ENCODE measurements around the gene UBE2G1. TPM values are rescaled to one million over a fixed set of nuclear protein-coding genes. Genes with fewer than 3 reads are reported as not detected.

The UBE2G1 gene
- total RNA-seq, 1 experiment from 2014 or later, result 80.6 TPM

DNA sequence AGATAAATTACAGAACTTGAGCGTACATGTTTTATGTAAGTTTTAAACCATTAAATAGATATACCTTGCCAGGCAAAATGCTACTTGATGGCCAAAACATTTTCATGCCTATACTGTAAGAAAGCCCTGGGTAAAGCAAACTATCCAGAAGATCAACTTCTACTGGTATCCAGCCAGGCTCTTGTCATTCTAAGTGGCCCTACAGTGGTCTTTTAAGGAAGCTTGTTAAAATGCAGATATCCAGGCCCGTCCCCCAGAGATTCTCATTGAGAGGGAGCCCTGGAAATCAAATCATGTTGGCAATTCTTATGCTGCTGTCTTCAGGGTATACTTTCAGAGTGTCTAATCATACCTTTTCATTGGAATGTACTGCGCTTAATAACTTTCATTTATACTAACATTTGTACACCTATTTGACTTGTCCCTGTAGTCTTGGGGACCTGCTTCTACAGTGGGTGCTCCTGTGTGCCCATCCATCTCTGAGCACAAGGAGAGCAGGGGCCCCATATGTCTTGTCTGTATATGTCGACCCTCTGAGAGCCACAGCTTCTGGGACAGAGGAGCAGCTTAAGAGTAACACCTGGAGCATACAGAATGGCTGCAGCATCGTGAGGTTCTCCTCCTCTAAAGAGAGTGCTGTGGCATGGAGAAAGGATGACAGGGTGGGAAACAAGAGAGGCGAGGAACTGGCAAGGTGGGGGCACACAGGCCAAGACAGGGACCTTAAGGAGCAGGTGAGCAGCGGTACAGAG, 59.1 kb downstream of the UBE2G1 start:
- Histone ChIP-seq H3K79me2 (ENCODE audit: insufficient read depth, low read length) (peaks cover 80% of the 10 kb centered on the region), H3K27me3 (ENCODE audit: insufficient read depth, low read length) (no peaks in the 10 kb centered on the region), H3K4me3 (replicated peaks in 1 of 2; ENCODE audit: low read depth in 1 of 2, low read length in 2 of 2) (no peak overlapping the region), H4K20me1 (ENCODE audit: insufficient read depth) (peaks cover 29% of the 10 kb centered on the region; the same call in 1 of the 2 replicates), H3K9me2 (ENCODE audit: insufficient read depth) (no peaks in the 10 kb centered on the region), H3K36me3 (ENCODE audit: control insufficient read depth in 1 of 2, insufficient read depth in 2 of 2, low read length in 2 of 2) (peaks cover 2 to 10% of the 10 kb centered on the region in 2 experiments; a peak in 1 of 4 replicates), H3K9ac (ENCODE audit: low read length) (no peak overlapping the region), H3K9me3 (ENCODE audit: control insufficient read depth in 1 of 2, insufficient read depth in 1 of 2, low read depth in 1 of 2, low read length in 2 of 2) (no peaks in the 10 kb centered on the region), H3K4me2 (ENCODE audit: low read length) (no peak overlapping the region), H2AFZ (ENCODE audit: low read depth, low read length, poor library complexity, severe bottlenecking) (no peak overlapping the region), H3K4me1 (ENCODE audit: control insufficient read depth in 1 of 2, insufficient read depth in 2 of 2, low read length in 2 of 2) (no peaks in the 10 kb centered on the region), H3K27ac (ENCODE audit: low read depth, low read length) (no peak overlapping the region)
- BruUV-seq (replicated peaks), result no TSS peak
- no peak for ATAC-seq
- RAD21 ChIA-PET (ENCODE audit: low non-redundant PET in 1 of 2, low total read pairs in 2 of 2, uncharacterized antibody in 2 of 2, unreplicated experiment in 2 of 2), result no interaction called here
- DNase-seq (ENCODE audit: low read depth, low spot score), result no peak
- intact Hi-C loops (cut with micrococcal nuclease), result no loop called here
- TF ChIP-seq ZFX (IDR thresholded peaks at IDR 0.05), result no peak
- TF ChIP-seq, protein P1, sequence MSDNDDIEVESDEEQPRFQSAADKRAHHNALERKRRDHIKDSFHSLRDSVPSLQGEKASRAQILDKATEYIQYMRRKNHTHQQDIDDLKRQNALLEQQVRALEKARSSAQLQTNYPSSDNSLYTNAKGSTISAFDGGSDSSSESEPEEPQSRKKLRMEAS (IDR thresholded peaks at IDR 0.05), result no peak
- no peak for TF ChIP-seq EZH2 (IDR thresholded peaks at IDR 0.05)
- TF ChIP-seq JUND (IDR thresholded peaks at IDR 0.05), result no peak
- TF ChIP-seq CBX3 (IDR thresholded peaks at IDR 0.05; ENCODE audit: low read depth), result no peak
- TF ChIP-seq, protein P2, sequence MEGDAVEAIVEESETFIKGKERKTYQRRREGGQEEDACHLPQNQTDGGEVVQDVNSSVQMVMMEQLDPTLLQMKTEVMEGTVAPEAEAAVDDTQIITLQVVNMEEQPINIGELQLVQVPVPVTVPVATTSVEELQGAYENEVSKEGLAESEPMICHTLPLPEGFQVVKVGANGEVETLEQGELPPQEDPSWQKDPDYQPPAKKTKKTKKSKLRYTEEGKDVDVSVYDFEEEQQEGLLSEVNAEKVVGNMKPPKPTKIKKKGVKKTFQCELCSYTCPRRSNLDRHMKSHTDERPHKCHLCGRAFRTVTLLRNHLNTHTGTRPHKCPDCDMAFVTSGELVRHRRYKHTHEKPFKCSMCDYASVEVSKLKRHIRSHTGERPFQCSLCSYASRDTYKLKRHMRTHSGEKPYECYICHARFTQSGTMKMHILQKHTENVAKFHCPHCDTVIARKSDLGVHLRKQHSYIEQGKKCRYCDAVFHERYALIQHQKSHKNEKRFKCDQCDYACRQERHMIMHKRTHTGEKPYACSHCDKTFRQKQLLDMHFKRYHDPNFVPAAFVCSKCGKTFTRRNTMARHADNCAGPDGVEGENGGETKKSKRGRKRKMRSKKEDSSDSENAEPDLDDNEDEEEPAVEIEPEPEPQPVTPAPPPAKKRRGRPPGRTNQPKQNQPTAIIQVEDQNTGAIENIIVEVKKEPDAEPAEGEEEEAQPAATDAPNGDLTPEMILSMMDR (IDR thresholded peaks at IDR 0.05 in 2 of 3, conservative IDR thresholded peaks at IDR 0.05 in 1 of 3; ENCODE audit: borderline replicate concordance in 1 of 3, insufficient read depth in 1 of 3, low read depth in 2 of 3, low read length in 2 of 3), result no peak
- no peak for TF ChIP-seq SP1 (IDR thresholded peaks at IDR 0.05; ENCODE audit: low read depth)
- TF ChIP-seq POLR2AphosphoS5 (IDR thresholded peaks at IDR 0.05; ENCODE audit: low read depth, low read length), result no peak
- TF ChIP-seq, protein P3, sequence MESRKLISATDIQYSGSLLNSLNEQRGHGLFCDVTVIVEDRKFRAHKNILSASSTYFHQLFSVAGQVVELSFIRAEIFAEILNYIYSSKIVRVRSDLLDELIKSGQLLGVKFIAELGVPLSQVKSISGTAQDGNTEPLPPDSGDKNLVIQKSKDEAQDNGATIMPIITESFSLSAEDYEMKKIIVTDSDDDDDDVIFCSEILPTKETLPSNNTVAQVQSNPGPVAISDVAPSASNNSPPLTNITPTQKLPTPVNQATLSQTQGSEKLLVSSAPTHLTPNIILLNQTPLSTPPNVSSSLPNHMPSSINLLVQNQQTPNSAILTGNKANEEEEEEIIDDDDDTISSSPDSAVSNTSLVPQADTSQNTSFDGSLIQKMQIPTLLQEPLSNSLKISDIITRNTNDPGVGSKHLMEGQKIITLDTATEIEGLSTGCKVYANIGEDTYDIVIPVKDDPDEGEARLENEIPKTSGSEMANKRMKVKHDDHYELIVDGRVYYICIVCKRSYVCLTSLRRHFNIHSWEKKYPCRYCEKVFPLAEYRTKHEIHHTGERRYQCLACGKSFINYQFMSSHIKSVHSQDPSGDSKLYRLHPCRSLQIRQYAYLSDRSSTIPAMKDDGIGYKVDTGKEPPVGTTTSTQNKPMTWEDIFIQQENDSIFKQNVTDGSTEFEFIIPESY (IDR thresholded peaks at IDR 0.05; ENCODE audit: extremely low read depth, insufficient replicate concordance, low read length), result no peak
- TF ChIP-seq YY1 (IDR thresholded peaks at IDR 0.05; ENCODE audit: extremely low read depth, insufficient replicate concordance, low read depth, low read length), result no peak
- no peak for TF ChIP-seq POLR2A (IDR thresholded peaks at IDR 0.05; ENCODE audit: borderline replicate concordance, extremely low read depth, insufficient read depth, insufficient read length)
- TF ChIP-seq ZNF274 (IDR thresholded peaks at IDR 0.05; ENCODE audit: low read depth, low read length), result no peak
- no peak for TF ChIP-seq SIN3A (IDR thresholded peaks at IDR 0.05; ENCODE audit: low read depth)
- TF ChIP-seq, protein P4, sequence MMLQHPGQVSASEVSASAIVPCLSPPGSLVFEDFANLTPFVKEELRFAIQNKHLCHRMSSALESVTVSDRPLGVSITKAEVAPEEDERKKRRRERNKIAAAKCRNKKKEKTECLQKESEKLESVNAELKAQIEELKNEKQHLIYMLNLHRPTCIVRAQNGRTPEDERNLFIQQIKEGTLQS (IDR thresholded peaks at IDR 0.05), result no peak
- no peak for TF ChIP-seq RAD21 (IDR thresholded peaks at IDR 0.05; ENCODE audit: low read depth)
- POLR2A ChIA-PET, result no interaction called here
- CTCF ChIA-PET, result no interaction called here

Measured in HCT116 (cell line).